Measurements from ENCODE around the gene ITK.

GRCh38 chr5:157137691-157138090, 42.9 kb upstream of the ITK start:
- TF ChIP-seq CTCF (IDR thresholded peaks at IDR 0.05) = no peak
- TF ChIP-seq POLR2A (IDR thresholded peaks at IDR 0.05; ENCODE audit: low read depth) = no peak
